ENCODE results near the gene DIO1.

GRCh38 chr1:53851571-53852285 lies 42.3 kb upstream of the DIO1 start:
- TF ChIP-seq CTCF (IDR thresholded peaks at IDR 0.05; ENCODE audit: poor library complexity, severe bottlenecking) (no peak), SMC3 (conservative IDR thresholded peaks at IDR 0.05; ENCODE audit: poor library complexity) (no peak), REST (IDR thresholded peaks at IDR 0.05; ENCODE audit: borderline replicate concordance) (no peak), EP300 (conservative IDR thresholded peaks at IDR 0.05; ENCODE audit: poor library complexity, severe bottlenecking) (no peak)
